ENCODE measurements around the gene NDUFB4. TPM values are rescaled to one million over a fixed set of nuclear protein-coding genes. Genes with fewer than 3 reads are reported as not detected.

NDUFB4 gene
- total RNA-seq, 1 donor from 2014 or later = 80.4 TPM

DNA sequence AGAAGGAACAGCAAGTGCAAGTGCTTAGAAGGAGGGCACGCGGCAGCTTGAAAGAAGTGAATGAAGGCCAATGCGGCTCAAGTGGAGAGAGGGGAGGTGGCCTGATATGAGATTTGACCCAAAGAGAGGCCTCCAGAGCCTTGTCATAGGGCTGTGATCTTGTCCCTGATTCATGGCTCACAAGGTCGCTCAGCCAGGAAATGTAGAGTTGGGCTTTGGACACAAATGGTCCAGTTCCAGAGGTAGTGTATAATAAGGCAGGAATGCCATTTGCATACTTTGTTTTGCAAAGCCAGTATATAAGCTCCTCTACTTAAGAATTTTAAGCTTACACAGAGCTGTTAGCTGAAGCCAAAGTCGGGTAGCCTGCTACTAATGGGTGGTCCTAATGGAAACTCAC is 52.2 kb downstream of the NDUFB4 start:
- no peaks in the 10 kb centered on the region for H3K4me1 Mint-ChIP-seq
- no peaks in the 10 kb centered on the region for H3K27me3 Mint-ChIP-seq
- H3K4me3 Mint-ChIP-seq = no peak overlapping the region
- ChIA-PET POLR2A (no interaction called here), CTCF (no interaction called here)
- no peak for ATAC-seq (ENCODE audit: low read depth)
- DNase-seq = no peak
- TF ChIP-seq CTCF (IDR thresholded peaks at IDR 0.05) = no peak
- no peaks in the 10 kb centered on the region for H3K9me3 Mint-ChIP-seq
- intact Hi-C loops (cut with micrococcal nuclease) = no loop called here
- H3K36me3 Mint-ChIP-seq (ENCODE audit: low read depth) = no peaks in the 10 kb centered on the region
- no peak overlapping the region for H3K27ac Mint-ChIP-seq

- DNase-seq = no peak
- ChIA-PET POLR2A (no interaction called here), CTCF (no interaction called here)
- Mint-ChIP-seq H3K27ac (no peak overlapping the region), H3K27me3 (no peaks in the 10 kb centered on the region), H3K36me3 (ENCODE audit: low read depth) (no peaks in the 10 kb centered on the region), H3K4me3 (no peak overlapping the region), H3K9me3 (no peaks in the 10 kb centered on the region), H3K4me1 (no peaks in the 10 kb centered on the region)
- ATAC-seq (ENCODE audit: low read depth) = no peak
- intact Hi-C loops (cut with micrococcal nuclease) = no loop called here
- TF ChIP-seq CTCF (IDR thresholded peaks at IDR 0.05) = no peak
Observed at GRCh38 chr3:120649830-120650233, 53.7 kb downstream of the NDUFB4 start.

DNA sequence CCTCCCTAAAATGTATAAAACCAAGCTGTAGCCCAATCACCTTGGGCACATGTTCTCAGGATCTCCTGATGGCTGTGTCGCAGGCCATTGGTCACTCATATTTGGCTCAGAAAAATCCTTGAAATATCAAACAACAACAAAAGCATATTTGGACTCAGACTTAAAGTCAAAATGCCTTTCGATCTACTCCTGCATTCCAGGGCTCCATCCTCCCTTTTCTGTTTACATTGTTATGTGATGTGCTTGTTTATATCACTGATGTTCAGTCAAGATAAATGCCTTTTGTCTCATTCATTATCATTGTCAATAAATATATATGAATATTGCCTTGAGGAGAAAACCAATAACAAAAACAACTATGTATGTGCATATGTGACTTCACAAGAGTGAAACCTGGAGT is 54.2 kb downstream of the NDUFB4 start:
- intact Hi-C loops (cut with micrococcal nuclease) = no loop called here
- no peak for ATAC-seq (ENCODE audit: low read depth)
- no peak overlapping the region for H3K4me3 Mint-ChIP-seq
- no peaks in the 10 kb centered on the region for H3K9me3 Mint-ChIP-seq
- ChIA-PET POLR2A (no interaction called here), CTCF (no interaction called here)
- no peaks in the 10 kb centered on the region for H3K4me1 Mint-ChIP-seq
- no peak overlapping the region for H3K27ac Mint-ChIP-seq
- no peak for TF ChIP-seq CTCF (IDR thresholded peaks at IDR 0.05)
- H3K27me3 Mint-ChIP-seq = no peaks in the 10 kb centered on the region
- no peak for DNase-seq
- no peaks in the 10 kb centered on the region for H3K36me3 Mint-ChIP-seq (ENCODE audit: low read depth)

Other genes starting within 250 kb of the NDUFB4 start
- gene LRRC58, start 247.0 kb upstream of the NDUFB4 start, total RNA-seq = 16.8 and 18.3 TPM in 2 replicates
- not detected in 2 replicates for gene FSTL1, start 145.3 kb upstream of the NDUFB4 start, total RNA-seq
- 0.78 and 1.0 TPM in 2 replicates for gene HGD, start 85.9 kb downstream of the NDUFB4 start, total RNA-seq
- gene RABL3, start 146.2 kb downstream of the NDUFB4 start, total RNA-seq = 29.7 and 29.9 TPM in 2 replicates
- gene GTF2E1, start 146.4 kb downstream of the NDUFB4 start, total RNA-seq = 22.1 and 22.9 TPM in 2 replicates